ENCODE results near the gene CCSER1.

DNA sequence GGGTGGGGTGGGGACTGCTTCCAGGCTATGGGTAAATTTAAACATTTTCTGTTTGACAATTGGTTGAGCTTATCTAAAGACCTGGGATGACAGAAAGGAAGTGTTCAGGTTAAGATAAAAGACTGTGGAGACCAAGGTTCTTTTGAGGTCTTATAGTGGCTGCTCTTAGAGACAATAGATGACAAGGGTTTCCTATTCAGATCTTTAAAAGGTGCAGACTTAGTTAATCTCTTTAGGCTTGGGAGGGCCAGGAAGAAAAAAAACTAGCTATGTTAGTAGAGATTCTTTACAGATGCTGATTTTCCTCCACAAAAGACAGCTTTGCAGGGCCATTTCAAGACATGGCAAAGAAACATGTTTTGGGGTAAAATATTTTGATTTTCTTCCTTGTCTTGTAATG is 972.5 kb downstream of the CCSER1 start:
- no peak for TF ChIP-seq TCF7L2 (IDR thresholded peaks at IDR 0.05; ENCODE audit: low read depth, low read length)
- no peak for TF ChIP-seq CTCF (IDR thresholded peaks at IDR 0.05)
- no peak for TF ChIP-seq POLR2AphosphoS5 (IDR thresholded peaks at IDR 0.05; ENCODE audit: low read depth, low read length)
- TF ChIP-seq, protein P1, sequence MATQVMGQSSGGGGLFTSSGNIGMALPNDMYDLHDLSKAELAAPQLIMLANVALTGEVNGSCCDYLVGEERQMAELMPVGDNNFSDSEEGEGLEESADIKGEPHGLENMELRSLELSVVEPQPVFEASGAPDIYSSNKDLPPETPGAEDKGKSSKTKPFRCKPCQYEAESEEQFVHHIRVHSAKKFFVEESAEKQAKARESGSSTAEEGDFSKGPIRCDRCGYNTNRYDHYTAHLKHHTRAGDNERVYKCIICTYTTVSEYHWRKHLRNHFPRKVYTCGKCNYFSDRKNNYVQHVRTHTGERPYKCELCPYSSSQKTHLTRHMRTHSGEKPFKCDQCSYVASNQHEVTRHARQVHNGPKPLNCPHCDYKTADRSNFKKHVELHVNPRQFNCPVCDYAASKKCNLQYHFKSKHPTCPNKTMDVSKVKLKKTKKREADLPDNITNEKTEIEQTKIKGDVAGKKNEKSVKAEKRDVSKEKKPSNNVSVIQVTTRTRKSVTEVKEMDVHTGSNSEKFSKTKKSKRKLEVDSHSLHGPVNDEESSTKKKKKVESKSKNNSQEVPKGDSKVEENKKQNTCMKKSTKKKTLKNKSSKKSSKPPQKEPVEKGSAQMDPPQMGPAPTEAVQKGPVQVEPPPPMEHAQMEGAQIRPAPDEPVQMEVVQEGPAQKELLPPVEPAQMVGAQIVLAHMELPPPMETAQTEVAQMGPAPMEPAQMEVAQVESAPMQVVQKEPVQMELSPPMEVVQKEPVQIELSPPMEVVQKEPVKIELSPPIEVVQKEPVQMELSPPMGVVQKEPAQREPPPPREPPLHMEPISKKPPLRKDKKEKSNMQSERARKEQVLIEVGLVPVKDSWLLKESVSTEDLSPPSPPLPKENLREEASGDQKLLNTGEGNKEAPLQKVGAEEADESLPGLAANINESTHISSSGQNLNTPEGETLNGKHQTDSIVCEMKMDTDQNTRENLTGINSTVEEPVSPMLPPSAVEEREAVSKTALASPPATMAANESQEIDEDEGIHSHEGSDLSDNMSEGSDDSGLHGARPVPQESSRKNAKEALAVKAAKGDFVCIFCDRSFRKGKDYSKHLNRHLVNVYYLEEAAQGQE (IDR thresholded peaks at IDR 0.05; ENCODE audit: insufficient read depth in 1 of 2, low read depth in 2 of 2, low read length in 1 of 2): no peak
- no peak for TF ChIP-seq SIN3A (IDR thresholded peaks at IDR 0.05; ENCODE audit: borderline replicate concordance, insufficient read depth, low read depth, low read length)
